Panc1 (cell line): Measurements from ENCODE around the gene GABRG3.

ENCODE experiments used
- POLR2AphosphoS5 ChIP-seq: IDR thresholded peaks from 2 replicates; pipeline ENCODE4 v1.6.1; 2012; ENCODE audit warnings: mild to moderate bottlenecking, low read depth, low read length, moderate library complexity
- REST ChIP-seq, 2 experiments: IDR thresholded peaks; 2 replicates each; pipeline ENCODE4 v1.6.1; 2011 to 2012; ENCODE audit warnings: low read depth in 2 of 2, control low read depth in 1 of 2, low read length in 1 of 2, mild to moderate bottlenecking in 1 of 2, moderate library complexity in 1 of 2; ENCODE audit not compliant: insufficient read depth in 1 of 2
- SIN3A ChIP-seq: IDR thresholded peaks from 2 replicates; pipeline ENCODE4 v1.6.1; 2012; ENCODE audit warnings: low read depth, mild to moderate bottlenecking, low read length, moderate library complexity, borderline replicate concordance; ENCODE audit not compliant: insufficient read depth
- TCF7L2 ChIP-seq: IDR thresholded peaks from 2 replicates; pipeline ENCODE4 v1.6.1; 2011; ENCODE audit warnings: mild to moderate bottlenecking, low read depth, low read length, inconsistent platforms
- TF ChIP-seq, protein P1 (sequence below): fragments of 450-650 bp; IDR thresholded peaks from 2 replicates; pipeline ENCODE4 v1.5.1; 2017; ENCODE audit warnings: mild to moderate bottlenecking

DNA sequence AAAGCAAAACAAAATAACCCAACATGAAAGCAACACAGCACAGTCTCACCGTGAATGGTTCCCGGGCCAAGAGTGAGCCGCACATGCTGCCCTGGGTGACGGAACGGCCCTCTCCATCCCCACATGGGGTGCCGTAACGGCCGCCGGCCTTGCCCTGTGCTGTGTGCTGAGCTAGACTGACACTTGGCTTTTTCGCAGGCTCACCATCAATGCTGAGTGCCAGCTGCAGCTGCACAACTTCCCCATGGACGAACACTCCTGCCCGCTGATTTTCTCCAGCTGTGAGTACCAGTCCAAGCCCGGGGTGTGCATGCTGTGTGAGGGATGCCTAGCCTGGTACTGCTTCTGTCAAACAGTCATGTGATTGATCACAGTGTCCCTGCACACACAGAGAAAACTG is 357.6 kb downstream of the GABRG3 start:
- TF ChIP-seq, protein P1, sequence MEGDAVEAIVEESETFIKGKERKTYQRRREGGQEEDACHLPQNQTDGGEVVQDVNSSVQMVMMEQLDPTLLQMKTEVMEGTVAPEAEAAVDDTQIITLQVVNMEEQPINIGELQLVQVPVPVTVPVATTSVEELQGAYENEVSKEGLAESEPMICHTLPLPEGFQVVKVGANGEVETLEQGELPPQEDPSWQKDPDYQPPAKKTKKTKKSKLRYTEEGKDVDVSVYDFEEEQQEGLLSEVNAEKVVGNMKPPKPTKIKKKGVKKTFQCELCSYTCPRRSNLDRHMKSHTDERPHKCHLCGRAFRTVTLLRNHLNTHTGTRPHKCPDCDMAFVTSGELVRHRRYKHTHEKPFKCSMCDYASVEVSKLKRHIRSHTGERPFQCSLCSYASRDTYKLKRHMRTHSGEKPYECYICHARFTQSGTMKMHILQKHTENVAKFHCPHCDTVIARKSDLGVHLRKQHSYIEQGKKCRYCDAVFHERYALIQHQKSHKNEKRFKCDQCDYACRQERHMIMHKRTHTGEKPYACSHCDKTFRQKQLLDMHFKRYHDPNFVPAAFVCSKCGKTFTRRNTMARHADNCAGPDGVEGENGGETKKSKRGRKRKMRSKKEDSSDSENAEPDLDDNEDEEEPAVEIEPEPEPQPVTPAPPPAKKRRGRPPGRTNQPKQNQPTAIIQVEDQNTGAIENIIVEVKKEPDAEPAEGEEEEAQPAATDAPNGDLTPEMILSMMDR: no peak
- TF ChIP-seq SIN3A (no peak), POLR2AphosphoS5 (no peak), REST (IDR thresholded peaks at IDR 0.05; ENCODE audit: insufficient read depth in 1 of 2, low read depth in 2 of 2, low read length in 1 of 2) (no peak), TCF7L2 (no peak)
